Choroid plexus epithelial cell (primary cell): ENCODE results near the gene GM2A.

ENCODE experiments used
- DNase-seq: peaks from one replicate; pipeline ENCODE4 v3.0.0-alpha.2; 2010; ENCODE audit warnings: low read depth
- H3K4me3 ChIP-seq: 2 replicates; pipeline ENCODE4 v1.5.1; 2011; ENCODE audit warnings: low read depth, mild to moderate bottlenecking, control low read depth, low read length, moderate library complexity
- TF ChIP-seq, protein P1 (sequence below): conservative IDR thresholded peaks from 2 replicates; pipeline ENCODE4 v1.5.1; 2011; ENCODE audit warnings: low read depth, mild to moderate bottlenecking, control low read depth, inconsistent platforms, low read length, moderate library complexity

The GM2A gene

DNA sequence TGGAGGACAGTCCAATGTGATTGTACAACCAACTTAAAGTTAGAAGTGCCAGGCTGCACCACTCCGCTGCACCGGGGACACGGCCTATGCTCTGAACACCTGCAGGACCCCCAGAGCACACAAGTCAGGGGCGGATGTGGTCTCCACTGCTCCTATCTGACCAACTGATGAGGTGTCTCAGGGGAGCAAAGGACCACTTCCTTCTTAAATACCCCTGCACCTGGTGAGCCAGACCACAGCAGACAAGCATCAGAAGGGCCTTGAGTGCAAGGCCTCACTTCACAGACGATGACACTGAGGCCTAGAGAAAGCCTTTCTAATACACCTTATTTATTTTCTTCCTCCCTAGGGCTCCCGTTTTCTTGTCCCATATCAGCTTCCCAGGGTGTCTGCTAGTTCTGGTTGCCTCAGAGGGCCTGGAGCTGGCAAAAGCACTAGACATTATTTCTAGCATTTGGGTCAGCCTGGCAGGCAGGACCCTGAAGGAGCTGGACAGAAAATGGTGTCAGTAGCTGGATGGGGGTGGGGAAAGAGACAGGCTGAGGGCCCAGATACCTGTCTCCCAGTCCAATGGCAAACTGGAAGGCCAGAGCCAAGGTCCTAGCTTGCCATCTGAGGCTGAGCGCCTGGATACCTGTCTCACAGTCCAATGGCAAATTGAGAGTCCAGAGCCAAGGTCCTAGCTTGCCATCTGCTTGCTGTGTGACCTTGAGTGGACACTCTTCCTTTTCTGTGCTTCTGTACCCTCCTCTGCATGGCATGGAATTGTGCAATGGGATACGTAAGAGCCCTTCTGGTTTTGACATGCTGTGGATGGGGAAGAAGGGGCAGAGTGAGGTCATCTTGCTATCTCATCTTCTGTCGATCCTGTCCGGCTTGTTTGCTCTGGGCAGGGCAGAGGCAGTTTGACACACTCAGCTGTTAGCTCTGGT, 38.1 kb upstream of the GM2A start:
- DNase-seq = no peak
- no peak overlapping the region for H3K4me3 ChIP-seq
- TF ChIP-seq, protein P1, sequence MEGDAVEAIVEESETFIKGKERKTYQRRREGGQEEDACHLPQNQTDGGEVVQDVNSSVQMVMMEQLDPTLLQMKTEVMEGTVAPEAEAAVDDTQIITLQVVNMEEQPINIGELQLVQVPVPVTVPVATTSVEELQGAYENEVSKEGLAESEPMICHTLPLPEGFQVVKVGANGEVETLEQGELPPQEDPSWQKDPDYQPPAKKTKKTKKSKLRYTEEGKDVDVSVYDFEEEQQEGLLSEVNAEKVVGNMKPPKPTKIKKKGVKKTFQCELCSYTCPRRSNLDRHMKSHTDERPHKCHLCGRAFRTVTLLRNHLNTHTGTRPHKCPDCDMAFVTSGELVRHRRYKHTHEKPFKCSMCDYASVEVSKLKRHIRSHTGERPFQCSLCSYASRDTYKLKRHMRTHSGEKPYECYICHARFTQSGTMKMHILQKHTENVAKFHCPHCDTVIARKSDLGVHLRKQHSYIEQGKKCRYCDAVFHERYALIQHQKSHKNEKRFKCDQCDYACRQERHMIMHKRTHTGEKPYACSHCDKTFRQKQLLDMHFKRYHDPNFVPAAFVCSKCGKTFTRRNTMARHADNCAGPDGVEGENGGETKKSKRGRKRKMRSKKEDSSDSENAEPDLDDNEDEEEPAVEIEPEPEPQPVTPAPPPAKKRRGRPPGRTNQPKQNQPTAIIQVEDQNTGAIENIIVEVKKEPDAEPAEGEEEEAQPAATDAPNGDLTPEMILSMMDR = no peak

DNA sequence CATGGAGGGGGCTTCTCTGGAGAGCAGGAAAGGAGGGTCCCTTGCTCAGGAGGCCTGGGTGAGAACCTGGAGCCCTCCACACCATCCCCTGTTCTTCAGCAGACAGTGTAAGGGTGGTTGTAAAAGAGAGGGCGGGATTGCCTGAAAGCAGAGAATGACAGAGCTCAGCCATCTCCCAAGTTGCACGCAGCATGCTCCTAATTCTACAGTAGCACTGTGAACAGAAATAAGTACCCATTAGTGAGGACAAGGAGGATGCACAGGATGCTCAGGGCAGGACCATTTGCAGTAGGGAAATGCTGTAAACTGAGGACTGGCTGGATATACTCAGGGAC, 37.5 kb upstream of the GM2A start:
- TF ChIP-seq, protein P1 = no peak
- H3K4me3 ChIP-seq = no peak overlapping the region
- no peak for DNase-seq

DNA sequence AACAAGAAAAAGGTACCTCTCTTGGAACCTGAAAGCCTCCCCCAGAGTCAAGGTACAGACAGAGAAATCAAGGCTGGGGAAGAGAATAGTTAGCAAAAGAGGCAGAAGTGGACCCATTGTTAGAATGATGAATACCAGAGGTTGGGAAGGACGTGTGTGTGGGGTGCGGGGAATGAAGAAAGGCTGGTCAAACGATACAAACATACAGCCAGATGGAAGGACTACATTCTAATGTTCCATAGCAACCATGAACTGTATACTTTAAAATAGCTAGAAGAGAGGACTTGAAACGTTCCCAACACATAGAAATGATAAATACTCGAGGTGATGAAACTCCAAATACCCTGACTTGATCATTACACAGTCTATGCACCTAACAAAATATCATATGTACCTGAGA, 36.2 kb upstream of the GM2A start:
- TF ChIP-seq, protein P1 = no peak
- no peak overlapping the region for H3K4me3 ChIP-seq
- DNase-seq = no peak

DNA sequence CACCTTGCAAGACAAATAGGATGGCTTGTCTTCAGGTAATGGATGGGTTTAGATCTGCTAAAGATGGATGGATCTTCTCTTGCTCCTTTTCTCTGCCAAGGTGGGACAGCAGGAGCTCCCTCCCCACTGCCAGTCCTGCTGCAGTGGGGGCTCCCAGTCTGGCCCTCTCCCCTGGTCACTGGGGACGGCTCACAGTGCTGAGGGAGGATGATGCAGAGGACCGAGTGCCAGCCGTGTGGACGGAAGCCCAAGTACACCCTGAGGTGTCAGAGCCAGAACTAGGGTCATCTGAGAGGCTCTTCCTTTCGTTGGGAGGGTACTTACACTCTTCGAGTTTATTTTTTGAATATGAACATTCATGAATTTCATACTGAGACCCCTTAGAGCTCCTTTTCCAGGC, 34.8 kb upstream of the GM2A start:
- H3K4me3 ChIP-seq = no peak overlapping the region
- TF ChIP-seq, protein P1 = no peak
- DNase-seq = no peak

DNA sequence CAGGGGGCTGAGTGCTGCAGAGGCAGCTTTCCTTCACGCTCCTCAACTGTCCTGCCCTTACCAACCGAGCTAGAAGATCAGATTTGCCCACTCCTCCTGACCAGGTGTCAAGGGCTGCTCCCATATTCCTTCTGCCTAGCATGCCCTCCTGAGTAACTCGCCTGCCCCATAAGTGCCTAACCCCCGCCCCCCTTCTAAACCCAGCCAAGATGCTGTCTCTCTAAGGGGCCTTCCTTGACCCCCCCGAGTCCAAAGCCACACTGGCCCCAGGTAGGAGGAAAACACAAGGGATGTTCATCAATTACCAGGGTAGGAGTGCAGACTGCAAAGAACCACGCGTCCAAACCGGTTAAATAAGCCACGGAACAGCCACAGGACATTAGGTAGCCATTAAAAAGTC, 33.8 kb upstream of the GM2A start:
- TF ChIP-seq, protein P1 = no peak
- no peak overlapping the region for H3K4me3 ChIP-seq

DNA sequence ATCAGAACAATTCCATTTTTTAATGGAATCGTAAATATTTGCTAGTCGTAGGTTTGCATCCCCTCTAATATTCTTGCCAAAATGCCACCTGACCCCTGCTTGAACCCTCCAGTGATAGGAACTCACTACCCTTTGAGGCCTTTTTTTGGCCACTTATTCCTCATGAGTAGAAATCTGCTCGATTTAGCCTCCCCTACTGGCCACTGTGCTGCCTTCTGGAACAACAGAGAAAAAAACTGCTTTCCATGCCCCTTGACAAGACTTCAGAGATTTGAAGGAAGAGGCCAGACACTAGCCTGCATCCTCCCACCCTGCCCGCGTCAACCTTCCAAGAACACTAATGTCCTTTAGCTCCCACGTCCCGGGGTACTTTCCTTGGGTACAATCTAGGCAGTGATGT, 33.2 kb upstream of the GM2A start:
- TF ChIP-seq, protein P1 = peak; percentile 60
- DNase-seq = peak; percentile 26
- H3K4me3 ChIP-seq = no peak overlapping the region

More for the DNA sequence above, 33.8 kb upstream of the GM2A start:
- DNase-seq = no peak

DNA sequence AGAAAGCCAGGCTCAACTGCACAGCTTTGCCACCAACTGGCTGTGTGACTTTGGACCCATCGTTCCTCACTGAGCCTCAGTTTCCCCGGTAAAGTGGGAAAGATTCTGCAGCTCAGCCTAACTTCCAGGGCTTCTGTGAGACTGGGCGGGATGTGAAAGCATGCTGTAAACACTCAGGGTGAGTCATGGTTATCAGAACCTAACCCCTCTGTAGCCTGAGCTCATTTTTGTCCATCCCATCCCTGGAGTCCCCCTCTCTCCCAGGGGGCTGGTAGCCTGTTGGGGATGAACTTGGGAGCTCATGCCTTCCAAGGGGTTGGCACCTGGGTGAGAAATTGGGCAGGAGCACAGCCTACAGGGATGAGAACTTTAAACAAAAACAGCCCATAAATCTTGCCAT, 31.4 kb upstream of the GM2A start:
- TF ChIP-seq, protein P1 = no peak
- peak; percentile 36 for DNase-seq
- H3K4me3 ChIP-seq = no peak overlapping the region
